ENCODE results near the gene ZC2HC1C. TPM values are rescaled to one million over a fixed set of nuclear protein-coding genes. Genes with fewer than 3 reads are reported as not detected.

Gene ZC2HC1C
- total and polyA plus RNA-seq, 2 of the 13 experiments (the other 11 are each of a cell fraction or from before 2014, with no cell fraction given): 3.3 to 3.5 TPM

DNA sequence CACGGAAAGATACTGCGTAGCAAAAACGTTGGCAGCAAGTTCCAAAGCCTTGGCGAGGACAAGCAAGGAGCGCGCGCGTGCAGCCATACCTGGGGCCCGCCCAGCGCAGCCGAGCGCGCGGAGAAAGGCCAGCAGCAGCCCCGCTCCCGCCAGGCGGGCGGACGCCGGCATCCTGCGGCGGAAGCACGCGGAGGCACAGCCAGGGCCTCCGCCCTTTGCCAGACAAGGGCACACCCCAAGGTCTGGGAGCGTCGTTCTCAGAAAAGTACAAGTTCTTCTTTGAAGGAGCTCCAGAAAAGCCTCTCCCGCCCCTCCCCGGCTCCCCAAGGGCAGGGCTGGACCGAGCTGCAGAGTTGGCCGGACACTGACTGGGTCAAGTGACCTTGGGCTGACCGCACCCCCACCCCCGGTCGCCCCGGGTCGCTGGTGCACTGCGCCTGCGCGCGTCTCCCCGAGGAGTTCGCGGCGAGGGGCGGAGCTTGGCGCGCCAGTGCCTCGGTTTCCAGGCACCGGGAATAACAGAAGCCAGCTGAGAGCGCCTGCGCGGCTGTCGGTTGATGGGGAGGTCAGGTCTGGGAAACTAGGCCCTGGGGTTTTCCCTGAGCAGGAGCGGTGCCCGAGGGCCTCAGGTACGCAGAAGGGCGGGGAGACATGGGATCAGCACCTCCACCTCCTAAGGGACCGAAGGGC lies at the start of gene ZC2HC1C (continued):
- peak; percentile 82; the same call in 1 of the 2 replicates for TF ChIP-seq MTF2 (CRISPR knock-in tag; IDR thresholded peaks at IDR 0.05; ENCODE audit: borderline replicate concordance)
- TF ChIP-seq, protein P1, sequence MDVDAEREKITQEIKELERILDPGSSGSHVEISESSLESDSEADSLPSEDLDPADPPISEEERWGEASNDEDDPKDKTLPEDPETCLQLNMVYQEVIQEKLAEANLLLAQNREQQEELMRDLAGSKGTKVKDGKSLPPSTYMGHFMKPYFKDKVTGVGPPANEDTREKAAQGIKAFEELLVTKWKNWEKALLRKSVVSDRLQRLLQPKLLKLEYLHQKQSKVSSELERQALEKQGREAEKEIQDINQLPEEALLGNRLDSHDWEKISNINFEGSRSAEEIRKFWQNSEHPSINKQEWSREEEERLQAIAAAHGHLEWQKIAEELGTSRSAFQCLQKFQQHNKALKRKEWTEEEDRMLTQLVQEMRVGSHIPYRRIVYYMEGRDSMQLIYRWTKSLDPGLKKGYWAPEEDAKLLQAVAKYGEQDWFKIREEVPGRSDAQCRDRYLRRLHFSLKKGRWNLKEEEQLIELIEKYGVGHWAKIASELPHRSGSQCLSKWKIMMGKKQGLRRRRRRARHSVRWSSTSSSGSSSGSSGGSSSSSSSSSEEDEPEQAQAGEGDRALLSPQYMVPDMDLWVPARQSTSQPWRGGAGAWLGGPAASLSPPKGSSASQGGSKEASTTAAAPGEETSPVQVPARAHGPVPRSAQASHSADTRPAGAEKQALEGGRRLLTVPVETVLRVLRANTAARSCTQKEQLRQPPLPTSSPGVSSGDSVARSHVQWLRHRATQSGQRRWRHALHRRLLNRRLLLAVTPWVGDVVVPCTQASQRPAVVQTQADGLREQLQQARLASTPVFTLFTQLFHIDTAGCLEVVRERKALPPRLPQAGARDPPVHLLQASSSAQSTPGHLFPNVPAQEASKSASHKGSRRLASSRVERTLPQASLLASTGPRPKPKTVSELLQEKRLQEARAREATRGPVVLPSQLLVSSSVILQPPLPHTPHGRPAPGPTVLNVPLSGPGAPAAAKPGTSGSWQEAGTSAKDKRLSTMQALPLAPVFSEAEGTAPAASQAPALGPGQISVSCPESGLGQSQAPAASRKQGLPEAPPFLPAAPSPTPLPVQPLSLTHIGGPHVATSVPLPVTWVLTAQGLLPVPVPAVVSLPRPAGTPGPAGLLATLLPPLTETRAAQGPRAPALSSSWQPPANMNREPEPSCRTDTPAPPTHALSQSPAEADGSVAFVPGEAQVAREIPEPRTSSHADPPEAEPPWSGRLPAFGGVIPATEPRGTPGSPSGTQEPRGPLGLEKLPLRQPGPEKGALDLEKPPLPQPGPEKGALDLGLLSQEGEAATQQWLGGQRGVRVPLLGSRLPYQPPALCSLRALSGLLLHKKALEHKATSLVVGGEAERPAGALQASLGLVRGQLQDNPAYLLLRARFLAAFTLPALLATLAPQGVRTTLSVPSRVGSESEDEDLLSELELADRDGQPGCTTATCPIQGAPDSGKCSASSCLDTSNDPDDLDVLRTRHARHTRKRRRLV (CRISPR knock-in tag; IDR thresholded peaks at IDR 0.05): no peak; the same call in 1 of the 2 replicates
- no peak for TF ChIP-seq PAX8 (CRISPR knock-in tag; IDR thresholded peaks at IDR 0.05; ENCODE audit: borderline replicate concordance)
- no peak for TF ChIP-seq PCBP1 (IDR thresholded peaks at IDR 0.05; ENCODE audit: borderline replicate concordance, low read depth, low read length)
- TF ChIP-seq, protein P2, sequence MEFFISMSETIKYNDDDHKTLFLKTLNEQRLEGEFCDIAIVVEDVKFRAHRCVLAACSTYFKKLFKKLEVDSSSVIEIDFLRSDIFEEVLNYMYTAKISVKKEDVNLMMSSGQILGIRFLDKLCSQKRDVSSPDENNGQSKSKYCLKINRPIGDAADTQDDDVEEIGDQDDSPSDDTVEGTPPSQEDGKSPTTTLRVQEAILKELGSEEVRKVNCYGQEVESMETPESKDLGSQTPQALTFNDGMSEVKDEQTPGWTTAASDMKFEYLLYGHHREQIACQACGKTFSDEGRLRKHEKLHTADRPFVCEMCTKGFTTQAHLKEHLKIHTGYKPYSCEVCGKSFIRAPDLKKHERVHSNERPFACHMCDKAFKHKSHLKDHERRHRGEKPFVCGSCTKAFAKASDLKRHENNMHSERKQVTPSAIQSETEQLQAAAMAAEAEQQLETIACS (CRISPR knock-in tag; IDR thresholded peaks at IDR 0.05): peak; percentile 79
- peak; percentile 84 for TF ChIP-seq MAX (IDR thresholded peaks at IDR 0.05)
- peak; percentile 78 for TF ChIP-seq MEIS1 (CRISPR knock-in tag; IDR thresholded peaks at IDR 0.05; ENCODE audit: borderline replicate concordance)
- peak; percentile 27; the same call in 1 of the 2 replicates for TF ChIP-seq ZNF547 (CRISPR knock-in tag; IDR thresholded peaks at IDR 0.05)
- TF ChIP-seq ONECUT2 (CRISPR knock-in tag; IDR thresholded peaks at IDR 0.05): 0 out of 2 replicates have a peak, but pooled peaks have one; percentile 30
- peak; percentile 49; the same call in 1 of the 2 replicates for TF ChIP-seq ZNF230 (CRISPR knock-in tag; IDR thresholded peaks at IDR 0.05)
- peak; percentile 56 for TF ChIP-seq HDAC1 (CRISPR knock-in tag; IDR thresholded peaks at IDR 0.05)
- peak; percentile 66; the same call in 1 of the 2 replicates for TF ChIP-seq ZNF503 (CRISPR knock-in tag; IDR thresholded peaks at IDR 0.05)
- 0 out of 2 replicates have a peak, but pooled peaks have one; percentile 35 for TF ChIP-seq ZNF24 (IDR thresholded peaks at IDR 0.05)
- peak; percentile 77; the same call in 1 of the 2 replicates for TF ChIP-seq ZNF790 (CRISPR knock-in tag; IDR thresholded peaks at IDR 0.05; ENCODE audit: borderline replicate concordance)
- 0 out of 2 replicates have a peak, but pooled peaks have one; percentile 7 for TF ChIP-seq ZNF670 (CRISPR knock-in tag; IDR thresholded peaks at IDR 0.05; ENCODE audit: borderline replicate concordance)
- TF ChIP-seq ZNF235 (CRISPR knock-in tag; IDR thresholded peaks at IDR 0.05; ENCODE audit: borderline replicate concordance): peak; percentile 56; the same call in 1 of the 2 replicates
- TF ChIP-seq CEBPB (IDR thresholded peaks at IDR 0.05; ENCODE audit: borderline replicate concordance, low read depth, low read length): no peak
- no peak for TF ChIP-seq MZF1 (CRISPR knock-in tag; IDR thresholded peaks at IDR 0.05; ENCODE audit: borderline replicate concordance)
- no peak for TF ChIP-seq FOXA1 (IDR thresholded peaks at IDR 0.05)
- no peak for TF ChIP-seq FOXA1 (CRISPR knock-in tag; IDR thresholded peaks at IDR 0.05)
